HepG2 (cell line): ENCODE measurements around the gene CIBAR2. TPM values are rescaled to one million over a fixed set of nuclear protein-coding genes. Genes with fewer than 3 reads are reported as not detected.
A peak's percentile ranks its signal among the peaks of the same experiment; 100 is the strongest.

Experiments
- AFF4 ChIP-seq: sonication (generic); formaldehyde crosslinking; IDR thresholded peaks from 2 replicates; pipeline ENCODE4 v1.4.0; 2020; ENCODE audit warnings: missing genetic modification reagents
- ARNT ChIP-seq: fragments of 450-650 bp; IDR thresholded peaks from 2 replicates; pipeline ENCODE4 v1.6.1; 2017
- DPF2 ChIP-seq: sonication (generic); formaldehyde crosslinking; IDR thresholded peaks from 2 replicates; pipeline ENCODE4 v1.4.0; 2020; ENCODE audit warnings: mild to moderate bottlenecking, low read depth, missing genetic modification reagents, borderline replicate concordance
- ETV5 ChIP-seq: IDR thresholded peaks from 2 replicates; pipeline ENCODE4 v1.6.1; 2018; ENCODE audit warnings: missing biosample characterization, missing genetic modification reagents, inconsistent platforms, borderline replicate concordance
- GPBP1L1 ChIP-seq: sonication (generic); formaldehyde crosslinking; IDR thresholded peaks from 2 replicates; pipeline ENCODE4 v1.5.0; 2020; ENCODE audit warnings: mild to moderate bottlenecking, missing genetic modification reagents
- HHEX ChIP-seq: IDR thresholded peaks from 2 replicates; pipeline ENCODE4 v1.6.1; 2016; ENCODE audit warnings: control low read depth
- HOXA9 ChIP-seq: sonication (generic); formaldehyde crosslinking; IDR thresholded peaks from 2 replicates; pipeline ENCODE4 v1.8.1; 2022; ENCODE audit warnings: missing genetic modification reagents, mild to moderate bottlenecking, moderate library complexity, borderline replicate concordance
- IKZF4 ChIP-seq: sonication (generic); formaldehyde crosslinking; IDR thresholded peaks from 2 replicates; pipeline ENCODE4 v1.5.1; 2020; ENCODE audit warnings: borderline replicate concordance, mild to moderate bottlenecking, low read depth, missing genetic modification reagents; ENCODE audit errors: not compliant biosample characterization
- JUN ChIP-seq: sonication (generic); formaldehyde crosslinking; IDR thresholded peaks from 2 replicates; pipeline ENCODE4 v1.4.0; 2020; ENCODE audit warnings: mild to moderate bottlenecking, missing genetic modification reagents
- JUNB ChIP-seq: sonication (generic); formaldehyde crosslinking; IDR thresholded peaks from 2 replicates; pipeline ENCODE4 v1.8.0; 2022; ENCODE audit warnings: missing genetic modification reagents, mild to moderate bottlenecking, borderline replicate concordance
- MAFK ChIP-seq, 2 experiments: IDR thresholded peaks in 1 of 2; conservative IDR thresholded peaks in 1 of 2; 2 replicates each; pipeline ENCODE4 v1.6.1; 2011; ENCODE audit warnings: improper control_type of control experiment in 2 of 2, low read length in 2 of 2
- MEIS2 ChIP-seq: sonication (generic); formaldehyde crosslinking; IDR thresholded peaks from 2 replicates; pipeline ENCODE4 v1.9.0; 2021; ENCODE audit warnings: mild to moderate bottlenecking, missing genetic modification reagents
- NFE2L2 ChIP-seq: fragments of 150-350 bp; IDR thresholded peaks from 2 replicates; pipeline ENCODE4 v1.6.1; 2014; ENCODE audit warnings: low read length
- NFRKB ChIP-seq: fragments of 450-650 bp; IDR thresholded peaks from 2 replicates; pipeline ENCODE4 v1.6.1; 2017
- NR2F6 ChIP-seq, 2 experiments: IDR thresholded peaks; 2 replicates each; pipeline ENCODE4 v1.6.1; 2016; ENCODE audit warnings: antibody characterized with exemption in 1 of 2, mild to moderate bottlenecking in 1 of 2
- RFX1 ChIP-seq: fragments of 450-650 bp; IDR thresholded peaks from 2 replicates; pipeline ENCODE4 v1.6.1; 2017
- SKIL ChIP-seq: sonication (generic); formaldehyde crosslinking; IDR thresholded peaks from 2 replicates; pipeline ENCODE4 v1.8.0; 2022; ENCODE audit warnings: missing genetic modification reagents, mild to moderate bottlenecking, moderate library complexity, borderline replicate concordance
- SNAPC2 ChIP-seq: sonication (generic); formaldehyde crosslinking; IDR thresholded peaks from 2 replicates; pipeline ENCODE4 v1.8.1; 2022; ENCODE audit warnings: mild to moderate bottlenecking, missing genetic modification reagents
- SP4 ChIP-seq: sonication (generic); formaldehyde crosslinking; IDR thresholded peaks from 2 replicates; pipeline ENCODE4 v1.8.1; 2023; ENCODE audit warnings: mild to moderate bottlenecking, missing genetic modification reagents
- YY1 ChIP-seq: IDR thresholded peaks from 2 replicates; pipeline ENCODE4 v1.6.1; 2011; ENCODE audit warnings: low read length, low read depth, moderate library complexity, mild to moderate bottlenecking; ENCODE audit not compliant: insufficient read depth, insufficient replicate concordance
- ZNF383 ChIP-seq: sonication (generic); formaldehyde crosslinking; IDR thresholded peaks from 2 replicates; pipeline ENCODE4 v1.4.0; 2020; ENCODE audit warnings: missing genetic modification reagents, mild to moderate bottlenecking, borderline replicate concordance
- ZNF468 ChIP-seq: sonication (generic); formaldehyde crosslinking; IDR thresholded peaks from 2 replicates; pipeline ENCODE4 v1.8.0; 2022; ENCODE audit warnings: mild to moderate bottlenecking, moderate library complexity, missing genetic modification reagents
- ZNF558 ChIP-seq: sonication (generic); formaldehyde crosslinking; IDR thresholded peaks from 2 replicates; pipeline ENCODE4 v1.9.0; 2022; ENCODE audit warnings: mild to moderate bottlenecking, missing genetic modification reagents, borderline replicate concordance
- polyA plus RNA-seq, 8 experiments: library from polyadenylated mRNA; depleted of rRNA in 3 of 8; stranded (reverse) in 7 of 8; unstranded in 1 of 8; fragments of >200 nt; fragmentation: Illumina TruSeq in 4 of 8; extraction: Trizol in 4 of 8; gene quantifications; 2 replicates each; pipeline versions ENCODE4 v1.2.1 to v1.2.3, GENCODE V29; 2011 to 2016; ENCODE audit warnings: low read depth in 4 of 8, missing spikeins in 1 of 8, mixed read lengths in 1 of 8; ENCODE audit not compliant: insufficient read depth in 1 of 8
- total RNA-seq, 5 experiments: library from RNA; depleted of rRNA; stranded (reverse); fragments of >200 nt; fragmentation: Illumina TruSeq; extraction: Trizol; gene quantifications; 2 replicates each; pipeline ENCODE4 v1.2.3, GENCODE V29; 2016; ENCODE audit warnings: low read depth in 1 of 5

The CIBAR2 gene
- total and polyA plus RNA-seq, 2 of the 13 experiments (the other 11 are each of a cell fraction or from before 2014, with no cell fraction given), result not detected

- TF ChIP-seq IKZF4 (peak; percentile 77), ZNF383 (no peak; the same call in 1 of the 2 replicates), SKIL (CRISPR knock-in tag) (peak; percentile 77), AFF4 (CRISPR knock-in tag) (peak; percentile 79), JUN (CRISPR knock-in tag) (peak; percentile 71; the same call in 1 of the 2 replicates), HOXA9 (CRISPR knock-in tag) (no peak), DPF2 (peak; percentile 44; the same call in 1 of the 2 replicates), ARNT (no peak), ZNF558 (CRISPR knock-in tag) (no peak), NFRKB (no peak), YY1 (no peak), ZNF468 (CRISPR knock-in tag) (no peak), SP4 (CRISPR knock-in tag) (no peak), MAFK (conservative IDR thresholded peaks at IDR 0.05 in 1 of 2, IDR thresholded peaks at IDR 0.05 in 1 of 2; ENCODE audit: low read length in 2 of 2) (no peak), GPBP1L1 (CRISPR knock-in tag) (no peak), SNAPC2 (CRISPR knock-in tag) (no peak), JUNB (CRISPR knock-in tag) (no peak), HHEX (CRISPR knock-in tag) (no peak), NFE2L2 (no peak), NR2F6 (IDR thresholded peaks at IDR 0.05) (no peak; the same call in 1 of the 2 replicates), NR2F6 (CRISPR knock-in tag; IDR thresholded peaks at IDR 0.05) (peak; percentile 87), ETV5 (CRISPR knock-in tag) (no peak; the same call in 1 of the 2 replicates), MEIS2 (CRISPR knock-in tag) (peak; percentile 78; the same call in 1 of the 2 replicates), RFX1 (no peak)
These were observed 25.2 kb upstream of the CIBAR2 start (continued) for GRCh38 chr16:85137323-85138072.
